Measurements from ENCODE around the gene CALD1.

DNA sequence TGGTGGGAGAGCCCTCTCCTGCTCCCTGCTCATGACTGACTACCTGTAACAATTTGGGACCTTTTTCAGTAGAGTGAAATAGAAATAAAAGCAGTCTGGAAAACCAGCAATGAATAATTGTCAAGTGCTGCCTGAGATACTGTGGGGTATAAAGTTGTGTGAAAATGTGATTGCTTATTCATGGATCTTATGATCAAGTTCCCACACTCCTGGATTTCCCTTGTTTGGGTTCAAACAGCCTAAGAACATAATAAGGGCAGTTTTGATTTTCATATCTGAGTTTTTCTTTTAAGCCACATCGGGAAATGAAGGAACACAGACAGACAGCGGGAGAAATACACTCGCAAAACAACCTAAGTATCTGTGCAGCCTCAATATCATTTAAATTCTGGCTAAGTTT is 52.9 kb downstream of the CALD1 start:
- TF ChIP-seq, protein P1, sequence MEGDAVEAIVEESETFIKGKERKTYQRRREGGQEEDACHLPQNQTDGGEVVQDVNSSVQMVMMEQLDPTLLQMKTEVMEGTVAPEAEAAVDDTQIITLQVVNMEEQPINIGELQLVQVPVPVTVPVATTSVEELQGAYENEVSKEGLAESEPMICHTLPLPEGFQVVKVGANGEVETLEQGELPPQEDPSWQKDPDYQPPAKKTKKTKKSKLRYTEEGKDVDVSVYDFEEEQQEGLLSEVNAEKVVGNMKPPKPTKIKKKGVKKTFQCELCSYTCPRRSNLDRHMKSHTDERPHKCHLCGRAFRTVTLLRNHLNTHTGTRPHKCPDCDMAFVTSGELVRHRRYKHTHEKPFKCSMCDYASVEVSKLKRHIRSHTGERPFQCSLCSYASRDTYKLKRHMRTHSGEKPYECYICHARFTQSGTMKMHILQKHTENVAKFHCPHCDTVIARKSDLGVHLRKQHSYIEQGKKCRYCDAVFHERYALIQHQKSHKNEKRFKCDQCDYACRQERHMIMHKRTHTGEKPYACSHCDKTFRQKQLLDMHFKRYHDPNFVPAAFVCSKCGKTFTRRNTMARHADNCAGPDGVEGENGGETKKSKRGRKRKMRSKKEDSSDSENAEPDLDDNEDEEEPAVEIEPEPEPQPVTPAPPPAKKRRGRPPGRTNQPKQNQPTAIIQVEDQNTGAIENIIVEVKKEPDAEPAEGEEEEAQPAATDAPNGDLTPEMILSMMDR (IDR thresholded peaks at IDR 0.05; ENCODE audit: low read depth, low read length, poor library complexity, severe bottlenecking) = no peak
- no peak for TF ChIP-seq EZH2phosphoT487 (IDR thresholded peaks at IDR 0.05; ENCODE audit: borderline replicate concordance, low read length)
